GM21723 (cell line): Measurements from ENCODE around the gene ITGA11.

ENCODE experiments used
- ATAC-seq: cut with Tn5 transposase; IDR thresholded peaks from one replicate; pipeline ENCODE4 v1.9.1; 2021; ENCODE audit warnings: mild to moderate bottlenecking, moderate library complexity; ENCODE audit not compliant: unreplicated experiment

Gene ITGA11

DNA sequence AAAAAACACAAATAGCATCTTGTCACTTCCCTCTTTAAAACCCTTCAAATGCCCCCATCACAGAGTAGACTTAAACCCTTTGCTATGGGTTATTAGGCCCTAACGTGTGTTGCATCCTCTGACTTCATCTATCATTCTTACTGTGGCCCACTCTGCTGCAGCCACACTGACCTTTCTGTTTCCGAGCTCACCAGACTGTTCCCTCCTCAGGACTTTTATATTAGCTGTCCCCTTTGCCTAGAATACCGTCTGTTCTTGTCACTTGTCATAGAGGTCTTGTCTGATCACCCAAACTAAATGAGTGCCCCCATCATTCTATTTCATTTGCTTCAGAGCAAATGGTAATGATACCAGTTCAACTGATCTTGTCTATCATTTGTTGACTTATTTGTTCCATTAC, 155.3 kb downstream of the ITGA11 start:
- ATAC-seq, result no peak

DNA sequence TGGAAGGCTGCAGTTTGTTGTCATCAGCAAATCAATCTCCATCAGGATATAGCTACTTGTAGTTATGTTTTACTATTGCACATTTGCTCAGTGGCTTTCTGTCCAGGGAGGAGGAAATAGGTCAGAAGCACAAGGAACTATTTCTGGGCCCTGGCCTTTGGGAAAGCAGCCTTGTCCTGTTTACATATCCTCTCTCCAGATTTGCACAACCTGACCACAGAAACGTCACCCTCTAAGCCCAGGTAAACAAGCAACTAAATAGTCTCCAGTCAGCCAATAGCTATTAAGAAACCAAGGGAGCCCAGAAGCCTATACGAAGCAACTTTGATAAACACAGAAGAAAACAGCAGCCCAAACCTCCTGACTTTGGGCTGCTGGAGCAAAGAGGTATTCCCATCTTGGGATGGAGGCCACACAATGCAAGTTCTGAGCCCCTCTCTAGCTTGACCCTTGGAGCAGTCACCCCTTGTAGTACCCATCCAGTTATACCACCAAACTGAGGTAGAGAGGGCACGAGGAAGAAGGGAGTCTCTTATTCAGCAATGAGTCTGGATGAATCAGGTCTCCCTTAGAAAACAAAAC, 156.7 kb downstream of the ITGA11 start:
- ATAC-seq, result no peak

DNA sequence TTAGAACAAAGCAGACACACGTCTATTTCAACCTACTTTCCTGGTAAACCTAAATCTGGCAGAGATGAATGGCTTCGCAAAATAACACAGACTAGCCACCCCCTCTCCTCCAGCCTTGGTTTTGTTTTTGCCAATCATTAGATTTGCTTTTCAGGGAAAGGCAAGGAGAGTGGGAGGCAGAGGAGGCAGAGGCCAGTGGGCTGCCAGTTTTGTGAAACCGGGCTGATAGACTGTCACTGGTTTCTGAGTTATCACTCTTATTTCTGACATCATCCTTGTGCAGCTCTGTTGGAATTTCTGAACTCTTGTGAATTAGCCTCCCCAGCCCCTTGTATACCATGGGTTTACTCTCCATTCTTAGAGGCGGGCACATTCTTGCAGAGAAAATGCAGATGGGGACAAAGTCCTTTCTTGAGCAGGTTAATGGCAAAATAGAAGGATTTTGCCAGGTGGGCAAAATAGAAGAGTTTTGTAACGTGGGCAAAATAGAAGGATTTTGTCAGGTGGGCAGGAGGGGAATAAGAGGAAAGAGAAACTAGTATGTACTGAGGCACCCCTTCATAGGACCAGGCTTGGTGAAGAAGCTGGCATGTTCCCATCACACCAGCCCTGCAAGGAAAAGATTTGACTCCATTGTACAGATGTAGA, 157.6 kb downstream of the ITGA11 start:
- ATAC-seq, result no peak

DNA sequence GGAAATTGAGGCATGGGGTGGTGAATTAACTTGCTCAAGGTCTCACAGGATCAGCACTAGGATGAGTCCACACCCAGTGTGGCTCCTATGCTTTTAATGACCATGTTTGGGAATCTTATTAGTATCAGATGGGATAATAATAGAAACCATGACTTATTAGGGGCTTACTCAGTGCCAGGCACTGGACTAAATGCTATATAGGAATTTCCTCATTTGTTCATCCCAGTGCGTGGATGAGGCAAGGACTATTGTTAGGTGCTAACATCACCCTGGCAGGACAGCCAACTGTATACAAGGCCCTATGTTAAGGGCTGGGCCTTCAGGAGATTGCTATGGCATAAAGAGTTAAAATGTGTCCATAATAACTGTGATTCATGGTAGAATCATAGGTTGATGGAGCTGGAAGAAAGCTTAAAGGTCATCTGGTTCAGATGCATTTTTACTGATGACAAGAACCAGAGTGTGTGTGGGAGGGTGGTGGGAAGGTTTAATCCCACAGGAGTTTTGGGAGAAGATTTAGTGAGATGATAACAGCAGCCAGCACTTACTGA, 159.2 kb downstream of the ITGA11 start:
- no peak for ATAC-seq

DNA sequence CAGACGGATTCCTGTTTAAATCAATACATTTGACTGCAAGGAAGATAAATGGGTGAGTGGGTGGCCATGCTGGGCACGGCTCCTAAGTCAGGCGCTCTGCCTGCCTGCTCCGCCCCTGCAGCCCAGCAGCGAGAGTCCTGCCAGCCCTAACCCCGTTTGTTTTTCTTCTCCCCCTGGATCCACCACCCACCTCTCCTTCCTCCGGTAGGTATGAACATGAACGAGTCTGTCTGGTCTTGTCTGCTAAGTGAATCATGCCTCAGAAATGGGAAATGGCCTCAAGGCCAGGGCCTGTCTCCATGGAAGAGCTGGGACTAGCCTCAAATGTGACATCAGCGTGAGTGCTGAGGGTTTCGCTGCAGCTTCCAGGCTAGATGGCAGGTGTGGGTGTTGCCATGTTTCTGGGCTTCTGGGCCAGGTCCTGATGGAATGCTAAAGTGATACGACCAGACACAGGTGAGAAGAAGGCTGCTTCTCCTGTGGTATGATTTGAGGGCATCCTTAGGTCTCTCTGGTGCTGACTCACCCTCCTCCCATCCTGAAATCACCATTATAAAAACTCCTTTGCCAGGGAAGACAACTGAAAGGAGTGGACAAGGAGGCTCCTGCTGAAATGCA, 160.0 kb downstream of the ITGA11 start:
- ATAC-seq, result no peak

DNA sequence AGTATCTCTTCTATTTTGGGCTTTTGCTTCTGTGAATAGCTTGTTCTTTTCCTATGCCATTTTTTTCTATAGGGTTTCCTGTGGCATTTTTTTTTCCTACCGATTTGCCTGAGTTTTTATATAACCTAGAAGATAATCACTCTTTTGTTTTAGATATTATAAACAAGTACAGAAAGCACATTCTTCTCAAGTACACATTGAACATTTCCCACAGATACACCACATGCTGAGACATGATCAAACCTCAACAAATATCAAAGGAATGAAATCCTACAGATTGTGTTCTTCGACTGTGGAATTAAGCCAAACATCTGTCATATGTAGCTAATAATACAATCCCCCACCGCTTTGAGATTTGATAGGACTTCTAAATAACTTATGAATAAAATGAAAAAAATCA, 163.6 kb downstream of the ITGA11 start:
- ATAC-seq, result no peak

DNA sequence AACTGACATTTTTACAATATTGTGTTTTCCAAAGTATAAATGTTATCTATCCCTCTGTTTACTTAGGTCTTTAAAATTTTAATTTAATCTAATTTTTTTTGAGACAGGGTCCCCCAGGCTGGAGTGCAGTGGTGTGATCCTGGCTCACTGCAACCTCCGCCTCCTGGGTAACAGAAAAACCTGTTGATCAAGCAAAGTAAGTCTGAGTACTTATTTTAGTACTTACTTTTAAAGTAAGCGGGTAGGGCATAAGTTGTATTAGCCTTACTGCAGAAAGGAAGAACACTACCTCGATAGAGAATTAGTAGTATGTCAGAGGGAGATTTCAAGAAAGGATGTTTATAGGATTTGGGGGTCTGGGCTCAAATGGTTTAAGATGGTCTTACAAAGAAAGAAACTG, 166.3 kb downstream of the ITGA11 start:
- ATAC-seq, result no peak

DNA sequence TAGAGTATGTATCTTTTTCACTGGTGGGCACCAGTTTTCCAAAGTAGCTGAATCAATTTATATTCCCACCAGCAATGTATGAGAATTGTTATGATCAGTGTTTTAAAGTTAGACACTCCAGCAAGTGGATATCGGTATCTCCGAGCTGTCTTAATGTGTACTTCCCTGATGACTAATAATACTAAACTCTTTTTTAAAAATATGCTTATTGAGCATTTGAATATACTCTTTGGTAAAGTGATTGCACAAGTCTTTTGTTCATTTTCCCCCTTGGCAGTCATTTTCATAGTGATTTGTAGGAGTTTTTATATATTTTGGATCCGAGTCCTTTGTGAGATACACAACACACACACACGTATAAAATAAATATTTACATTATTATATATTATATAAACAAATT, 166.9 kb downstream of the ITGA11 start:
- ATAC-seq, result no peak

DNA sequence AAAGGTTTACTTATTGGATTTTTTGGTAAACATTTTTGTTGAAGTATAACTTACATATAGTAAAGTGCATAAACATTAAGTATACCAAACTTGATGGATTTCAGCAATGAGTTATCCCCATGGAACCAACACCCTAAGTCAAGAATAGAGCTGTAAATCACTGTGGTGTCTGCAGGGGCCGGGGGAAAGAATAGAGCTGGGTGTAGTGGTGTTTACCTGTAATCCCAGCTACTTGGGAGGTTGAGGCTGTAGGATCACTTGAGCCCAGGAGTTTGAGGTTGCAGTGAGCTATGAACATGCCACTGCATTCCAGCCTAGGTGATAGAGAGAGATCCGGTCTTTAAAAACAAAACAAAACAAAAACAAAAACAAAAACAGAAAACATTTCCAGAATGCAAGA, 167.7 kb downstream of the ITGA11 start:
- no peak for ATAC-seq

DNA sequence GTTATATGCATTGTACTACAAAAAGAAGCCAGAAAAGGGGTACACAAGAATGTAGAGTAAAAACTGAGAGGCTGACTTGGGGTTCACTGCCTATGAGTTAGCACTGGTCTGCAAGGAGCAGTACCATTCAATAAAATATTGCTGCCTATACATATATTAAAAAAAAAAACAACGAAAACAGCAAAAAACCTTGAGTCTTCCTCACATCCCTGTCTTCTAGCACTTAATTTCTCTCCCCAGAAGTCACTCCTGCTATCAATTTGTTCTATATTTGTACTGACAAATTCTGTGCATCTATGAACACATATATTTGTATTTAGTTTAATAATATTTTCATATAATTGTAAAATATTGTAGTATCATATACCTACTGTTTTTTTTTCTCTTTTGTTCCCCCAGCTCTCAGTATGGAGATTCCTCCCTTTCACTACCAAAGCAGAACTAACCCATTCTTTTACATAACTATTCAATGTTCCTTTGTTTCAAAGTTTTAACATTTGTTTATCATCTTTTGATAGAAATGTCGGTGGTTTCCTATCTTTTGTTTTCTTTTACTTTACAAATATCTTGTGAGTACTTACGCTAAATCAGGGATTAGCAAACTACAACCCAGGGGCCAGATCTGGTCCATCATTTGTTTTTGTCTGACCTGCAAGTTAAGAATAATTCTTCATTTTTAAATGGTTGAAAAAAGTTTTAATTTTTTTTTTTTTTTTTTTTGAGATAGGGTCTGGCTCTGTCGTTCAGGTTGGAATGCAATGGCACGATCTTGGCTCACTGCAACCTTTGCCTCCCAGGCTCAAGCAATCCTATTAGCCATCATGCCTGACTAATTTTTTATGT, 169.2 kb downstream of the ITGA11 start:
- ATAC-seq, result no peak

DNA sequence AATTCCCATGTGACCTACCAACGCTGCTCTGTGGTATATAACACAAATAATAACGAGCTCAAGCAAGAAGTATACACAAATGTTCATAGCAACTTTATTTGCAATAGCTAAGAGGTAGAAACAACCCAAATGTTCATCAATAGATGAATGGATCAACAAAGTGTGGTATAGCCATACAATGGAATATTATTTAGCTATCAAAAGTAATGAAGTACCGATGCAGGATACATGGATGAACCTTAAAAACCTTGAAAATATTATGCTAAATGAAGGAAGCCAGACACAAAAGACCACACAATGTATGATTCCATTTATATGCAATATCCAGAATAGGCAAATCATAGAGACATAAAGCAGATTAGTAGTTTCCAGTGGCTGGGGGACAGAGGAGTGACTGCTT, 170.0 kb downstream of the ITGA11 start:
- ATAC-seq, result no peak

DNA sequence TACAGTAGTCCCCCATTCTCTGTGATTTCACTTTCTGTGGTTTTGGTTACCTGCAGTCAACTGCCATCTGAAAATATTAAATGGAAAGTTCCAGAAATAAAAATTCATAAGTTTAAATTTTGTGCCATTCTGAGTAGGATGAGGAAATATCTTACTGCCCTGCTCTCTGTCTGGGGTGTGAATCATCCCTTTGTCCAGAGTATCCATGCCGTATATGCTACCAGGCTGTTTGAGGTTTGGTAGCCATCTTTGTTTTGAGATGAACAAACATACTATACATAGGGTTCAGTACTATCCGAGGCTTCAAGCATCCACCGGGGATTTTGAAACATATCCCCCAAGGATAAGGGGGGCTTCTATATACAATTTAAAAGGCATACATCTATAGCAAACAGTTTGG, 170.7 kb downstream of the ITGA11 start:
- no peak for ATAC-seq

DNA sequence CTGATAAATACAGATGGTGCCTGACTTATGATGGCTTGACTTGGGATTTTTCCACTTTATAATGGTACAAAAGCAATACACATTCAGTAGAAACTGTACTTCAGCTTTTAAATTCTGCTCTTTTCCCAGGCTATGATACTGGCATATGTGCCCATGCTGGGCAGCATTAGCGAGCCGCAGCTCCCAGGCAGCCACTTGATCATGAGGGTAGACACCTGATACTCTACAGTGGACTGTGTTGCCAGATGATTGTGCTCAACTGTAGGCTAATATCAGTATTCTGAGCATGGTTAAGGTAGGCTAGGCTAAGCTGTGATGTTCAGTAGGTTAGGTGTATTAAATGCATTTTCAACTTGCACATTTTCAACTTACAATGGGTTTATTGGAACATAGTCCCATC, 172.1 kb downstream of the ITGA11 start:
- ATAC-seq, result no peak

DNA sequence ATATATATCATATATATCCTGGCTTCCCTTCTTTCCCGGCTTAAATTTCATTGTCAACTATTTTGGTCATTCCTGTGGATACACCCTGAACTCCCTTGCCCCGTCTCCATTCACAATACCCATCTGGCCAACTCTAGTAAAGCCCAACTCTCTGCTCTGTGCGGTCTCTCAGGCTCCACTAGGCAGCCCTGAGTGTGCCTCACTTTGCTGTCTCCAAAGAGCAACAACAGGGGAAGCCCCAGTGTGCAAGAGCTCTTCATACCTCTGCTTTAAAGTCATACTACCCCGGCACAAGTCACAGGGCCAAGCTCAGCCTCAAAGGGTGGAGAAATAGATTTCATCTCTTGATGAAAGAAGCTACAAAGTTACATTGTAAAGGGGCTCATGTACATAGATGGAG, 173.3 kb downstream of the ITGA11 start:
- ATAC-seq, result no peak

DNA sequence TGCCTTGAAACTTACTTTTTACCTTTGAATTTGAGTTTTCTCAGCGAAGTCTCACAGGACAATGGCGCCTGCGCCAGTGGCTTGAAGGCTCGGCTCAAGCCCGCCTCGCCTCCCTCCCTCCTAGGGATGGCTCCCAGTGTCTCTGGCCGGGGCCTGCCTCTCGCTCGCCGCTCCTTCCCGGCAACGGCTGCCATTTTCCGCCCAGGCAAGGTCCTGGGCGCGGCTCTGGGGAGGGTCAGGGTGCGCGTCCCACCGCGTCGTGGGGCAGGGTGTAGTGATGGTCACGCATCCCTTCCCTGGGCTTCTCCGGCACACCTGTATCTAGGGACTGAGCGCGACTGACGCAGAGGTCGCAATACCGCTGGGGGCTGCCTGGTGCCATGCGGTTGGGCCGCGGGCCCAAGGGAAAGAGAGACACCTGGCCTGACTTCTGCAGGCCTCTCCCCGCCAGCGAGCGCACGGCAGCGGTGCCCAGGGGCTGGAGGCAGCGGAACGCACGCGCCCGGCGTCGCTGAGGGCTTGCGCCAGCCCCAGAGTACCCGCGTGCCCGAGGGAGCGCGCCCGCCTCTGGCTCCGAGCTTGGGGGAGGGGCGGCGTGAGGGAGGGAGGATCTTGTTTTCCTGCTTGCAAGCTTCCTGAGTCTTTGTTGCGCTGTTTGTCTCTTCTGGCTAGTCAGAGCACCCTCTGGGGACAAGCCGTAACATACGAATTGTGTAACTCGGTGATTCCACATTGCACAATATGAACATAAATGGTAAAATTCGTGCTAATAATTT, 175.1 kb downstream of the ITGA11 start:
- no peak for ATAC-seq

DNA sequence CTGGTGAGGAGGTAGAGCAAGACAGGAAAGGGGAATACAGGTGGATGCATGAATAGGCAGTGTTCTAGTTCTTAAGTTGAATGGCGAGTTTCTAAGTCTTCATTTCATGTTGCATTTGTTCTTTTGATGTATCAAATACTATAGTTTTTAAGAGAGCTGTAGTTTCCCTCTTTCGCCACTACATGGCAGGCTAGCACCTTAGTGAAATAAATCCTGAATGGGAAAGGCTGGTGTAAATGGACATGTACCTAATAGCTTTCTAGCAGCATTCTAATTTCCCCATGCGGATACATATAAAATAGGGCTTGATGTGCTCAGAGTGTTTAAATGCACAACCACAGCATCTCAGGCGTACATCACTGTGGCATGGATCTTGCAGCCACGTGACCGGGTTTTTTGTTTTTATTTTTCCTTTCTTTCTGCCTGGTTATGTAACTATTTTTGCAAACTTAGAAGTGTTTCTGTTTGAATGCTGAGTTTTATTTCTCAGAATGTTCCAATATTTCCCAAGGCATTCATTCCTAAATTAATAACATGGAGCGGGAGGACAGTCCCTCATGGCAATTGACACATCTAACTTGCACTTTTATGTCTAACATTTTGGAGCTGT, 178.9 kb downstream of the ITGA11 start:
- no peak for ATAC-seq

DNA sequence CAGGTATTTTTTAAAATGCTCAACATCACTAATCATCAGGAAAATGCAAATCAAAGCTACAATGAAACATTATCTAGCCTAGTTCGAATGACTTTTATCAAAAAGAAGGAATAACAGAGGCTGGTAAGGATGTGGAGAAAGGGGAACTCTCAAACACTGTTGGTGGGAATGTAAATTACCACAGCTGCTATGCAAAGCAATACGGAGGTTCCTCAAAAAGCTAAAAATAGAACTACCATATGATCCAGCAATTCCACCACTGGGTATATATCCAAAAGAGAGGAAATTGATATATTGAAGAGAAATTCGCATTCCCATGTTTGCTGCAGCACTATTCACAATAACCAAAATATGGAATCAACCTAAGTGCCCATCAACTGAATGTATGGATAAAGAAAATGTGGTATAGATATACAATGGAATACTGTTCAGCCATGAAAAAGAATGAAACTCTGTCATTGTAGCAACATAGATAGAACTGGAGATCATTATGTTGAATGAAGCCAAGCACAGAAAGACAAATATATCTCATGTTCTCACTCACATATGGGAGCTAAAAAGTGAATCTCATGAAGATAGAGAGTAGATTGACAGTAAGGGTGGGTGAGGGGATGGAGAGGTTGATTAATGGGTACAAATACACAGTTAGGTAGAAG, 182.8 kb downstream of the ITGA11 start:
- no peak for ATAC-seq
